ENCODE measurements around the gene NDP.

DNA sequence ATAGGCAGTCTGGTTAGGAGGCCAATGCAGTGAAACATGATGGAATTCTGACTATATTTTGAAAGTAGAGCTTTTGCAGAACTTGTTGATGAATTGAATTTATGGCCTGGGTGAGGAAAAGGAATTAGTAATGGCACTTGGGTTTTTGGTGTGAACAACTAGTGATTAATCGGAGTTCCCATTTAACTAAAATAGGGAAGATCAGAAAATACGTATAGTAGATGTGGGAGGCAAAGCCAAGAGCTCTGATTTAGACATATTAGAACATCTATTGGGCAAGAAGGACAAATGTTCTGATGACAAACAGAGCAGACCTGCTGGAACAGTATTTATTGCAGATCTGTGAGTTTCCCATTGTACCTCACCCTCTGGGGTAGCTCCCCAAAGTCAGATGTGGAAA lies 12.3 kb upstream of the NDP start:
- TF ChIP-seq, protein P1, sequence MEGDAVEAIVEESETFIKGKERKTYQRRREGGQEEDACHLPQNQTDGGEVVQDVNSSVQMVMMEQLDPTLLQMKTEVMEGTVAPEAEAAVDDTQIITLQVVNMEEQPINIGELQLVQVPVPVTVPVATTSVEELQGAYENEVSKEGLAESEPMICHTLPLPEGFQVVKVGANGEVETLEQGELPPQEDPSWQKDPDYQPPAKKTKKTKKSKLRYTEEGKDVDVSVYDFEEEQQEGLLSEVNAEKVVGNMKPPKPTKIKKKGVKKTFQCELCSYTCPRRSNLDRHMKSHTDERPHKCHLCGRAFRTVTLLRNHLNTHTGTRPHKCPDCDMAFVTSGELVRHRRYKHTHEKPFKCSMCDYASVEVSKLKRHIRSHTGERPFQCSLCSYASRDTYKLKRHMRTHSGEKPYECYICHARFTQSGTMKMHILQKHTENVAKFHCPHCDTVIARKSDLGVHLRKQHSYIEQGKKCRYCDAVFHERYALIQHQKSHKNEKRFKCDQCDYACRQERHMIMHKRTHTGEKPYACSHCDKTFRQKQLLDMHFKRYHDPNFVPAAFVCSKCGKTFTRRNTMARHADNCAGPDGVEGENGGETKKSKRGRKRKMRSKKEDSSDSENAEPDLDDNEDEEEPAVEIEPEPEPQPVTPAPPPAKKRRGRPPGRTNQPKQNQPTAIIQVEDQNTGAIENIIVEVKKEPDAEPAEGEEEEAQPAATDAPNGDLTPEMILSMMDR (IDR thresholded peaks at IDR 0.05) = no peak
- TF ChIP-seq POLR2A (IDR thresholded peaks at IDR 0.05) = no peak

Data from right lobe of liver (tissue), 4 donors.